GM21717 (cell line): Measurements from ENCODE around the gene ATP6V1G1.
A peak's percentile ranks its signal among the peaks of the same experiment; 100 is the strongest.

Experiments
- ATAC-seq: cut with Tn5 transposase; IDR thresholded peaks from one replicate; pipeline ENCODE4 v1.9.1; 2021; ENCODE audit warnings: mild to moderate bottlenecking, moderate library complexity; ENCODE audit not compliant: unreplicated experiment

Gene ATP6V1G1

GRCh38 chr9:114611516-114612271 lies 24.1 kb downstream of the ATP6V1G1 start:
- ATAC-seq = peak; percentile 27

GRCh38 chr9:114612272-114612923 lies 24.8 kb downstream of the ATP6V1G1 start:
- ATAC-seq = no peak

- ATAC-seq = no peak
Measured at GRCh38 chr9:114613087-114613486, 25.5 kb downstream of the ATP6V1G1 start.

GRCh38 chr9:114613919-114614318 lies 26.4 kb downstream of the ATP6V1G1 start:
- ATAC-seq = no peak

GRCh38 chr9:114614373-114614772 lies 26.8 kb downstream of the ATP6V1G1 start:
- no peak for ATAC-seq

- peak; percentile 68 for ATAC-seq
Measured at GRCh38 chr9:114616684-114617520, 29.3 kb downstream of the ATP6V1G1 start.

- no peak for ATAC-seq
Measured at GRCh38 chr9:114619191-114619761, 31.7 kb downstream of the ATP6V1G1 start.

GRCh38 chr9:114621561-114621960 lies 34.0 kb downstream of the ATP6V1G1 start:
- no peak for ATAC-seq

- ATAC-seq = no peak
Measured at GRCh38 chr9:114621975-114622609, 34.5 kb downstream of the ATP6V1G1 start.

GRCh38 chr9:114624677-114625076 lies 37.1 kb downstream of the ATP6V1G1 start:
- no peak for ATAC-seq

GRCh38 chr9:114626415-114627020 lies 38.9 kb downstream of the ATP6V1G1 start:
- ATAC-seq = no peak

- ATAC-seq = no peak
Measured at GRCh38 chr9:114627553-114627952, 40.0 kb downstream of the ATP6V1G1 start.

GRCh38 chr9:114629563-114630090 lies 42.1 kb downstream of the ATP6V1G1 start:
- no peak for ATAC-seq

GRCh38 chr9:114631166-114631565 lies 43.6 kb downstream of the ATP6V1G1 start:
- no peak for ATAC-seq

GRCh38 chr9:114633438-114634089 lies 46.0 kb downstream of the ATP6V1G1 start:
- no peak for ATAC-seq

- no peak for ATAC-seq
Measured at GRCh38 chr9:114634387-114634786, 46.8 kb downstream of the ATP6V1G1 start.

- ATAC-seq = no peak
Measured at GRCh38 chr9:114638404-114638803, 50.8 kb downstream of the ATP6V1G1 start.

- ATAC-seq = no peak
Measured at GRCh38 chr9:114641967-114642366, 54.4 kb downstream of the ATP6V1G1 start.

GRCh38 chr9:114643001-114643400 lies 55.4 kb downstream of the ATP6V1G1 start:
- no peak for ATAC-seq

- no peak for ATAC-seq
Measured at GRCh38 chr9:114643896-114644295, 56.3 kb downstream of the ATP6V1G1 start.
